ENCODE results near the gene MAD1L1. TPM values are rescaled to one million over a fixed set of nuclear protein-coding genes. Genes with fewer than 3 reads are reported as not detected.

Gene MAD1L1
- total RNA-seq, 4 donors from 2014 or later, result 21.0 to 49.7 (median 29.8) TPM

DNA sequence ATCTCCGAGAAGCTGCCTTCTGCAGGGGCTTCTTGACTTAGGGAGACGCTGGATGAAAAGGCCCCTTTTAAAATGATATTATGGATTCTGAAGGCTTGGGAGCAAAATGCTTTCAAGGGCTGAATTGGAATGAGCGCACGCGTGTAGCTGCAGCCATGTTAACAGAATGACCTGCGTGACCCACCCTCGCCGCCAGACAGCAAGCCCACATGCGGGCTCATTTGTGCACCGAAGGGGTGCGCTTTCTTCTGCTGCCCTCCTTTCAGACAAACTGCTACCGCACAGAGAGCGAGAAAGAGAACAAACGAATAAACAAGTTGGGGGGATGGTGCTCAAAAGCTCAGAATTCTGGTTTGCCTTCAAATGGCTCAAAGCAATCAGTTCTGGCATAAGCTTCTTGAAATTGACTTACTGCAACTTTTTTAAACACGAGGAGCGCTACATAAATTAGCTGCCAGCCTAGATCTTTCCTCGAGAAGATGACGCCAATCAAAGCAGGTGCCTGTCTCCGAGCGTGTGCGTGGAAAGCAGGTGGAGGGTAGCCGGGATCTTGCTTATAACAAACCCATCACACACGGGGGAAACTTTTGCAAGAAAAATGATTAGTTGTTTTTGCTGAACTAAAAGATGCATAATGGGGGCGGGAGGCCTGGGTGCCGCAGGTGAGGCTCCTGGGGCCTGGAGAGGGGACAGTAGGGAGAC lies 268.4 kb downstream of the MAD1L1 start:
- TF ChIP-seq, protein P1, sequence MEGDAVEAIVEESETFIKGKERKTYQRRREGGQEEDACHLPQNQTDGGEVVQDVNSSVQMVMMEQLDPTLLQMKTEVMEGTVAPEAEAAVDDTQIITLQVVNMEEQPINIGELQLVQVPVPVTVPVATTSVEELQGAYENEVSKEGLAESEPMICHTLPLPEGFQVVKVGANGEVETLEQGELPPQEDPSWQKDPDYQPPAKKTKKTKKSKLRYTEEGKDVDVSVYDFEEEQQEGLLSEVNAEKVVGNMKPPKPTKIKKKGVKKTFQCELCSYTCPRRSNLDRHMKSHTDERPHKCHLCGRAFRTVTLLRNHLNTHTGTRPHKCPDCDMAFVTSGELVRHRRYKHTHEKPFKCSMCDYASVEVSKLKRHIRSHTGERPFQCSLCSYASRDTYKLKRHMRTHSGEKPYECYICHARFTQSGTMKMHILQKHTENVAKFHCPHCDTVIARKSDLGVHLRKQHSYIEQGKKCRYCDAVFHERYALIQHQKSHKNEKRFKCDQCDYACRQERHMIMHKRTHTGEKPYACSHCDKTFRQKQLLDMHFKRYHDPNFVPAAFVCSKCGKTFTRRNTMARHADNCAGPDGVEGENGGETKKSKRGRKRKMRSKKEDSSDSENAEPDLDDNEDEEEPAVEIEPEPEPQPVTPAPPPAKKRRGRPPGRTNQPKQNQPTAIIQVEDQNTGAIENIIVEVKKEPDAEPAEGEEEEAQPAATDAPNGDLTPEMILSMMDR (IDR thresholded peaks at IDR 0.05; ENCODE audit: low read depth), result no peak

DNA sequence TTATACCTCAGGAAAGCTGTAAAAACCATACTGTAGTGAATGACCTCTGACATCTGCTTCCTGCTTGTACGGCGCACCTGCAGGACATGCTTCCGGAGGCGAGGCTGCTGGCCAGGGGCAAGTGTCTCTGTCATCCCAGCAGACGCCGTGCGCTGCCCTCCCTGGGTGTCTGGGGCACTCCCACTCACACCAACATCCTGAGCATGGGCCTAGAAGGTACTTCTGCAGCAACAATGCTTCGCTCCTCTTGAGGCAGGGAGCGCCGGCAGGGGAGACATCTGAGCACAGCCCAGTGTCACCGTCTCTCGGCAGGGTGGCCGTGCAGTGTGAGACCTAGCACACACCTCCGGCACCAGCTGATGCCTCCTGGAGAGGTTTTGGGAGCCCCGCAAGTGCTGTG lies 269.2 kb downstream of the MAD1L1 start:
- TF ChIP-seq, protein P1 (IDR thresholded peaks at IDR 0.05; ENCODE audit: low read depth), result no peak

DNA sequence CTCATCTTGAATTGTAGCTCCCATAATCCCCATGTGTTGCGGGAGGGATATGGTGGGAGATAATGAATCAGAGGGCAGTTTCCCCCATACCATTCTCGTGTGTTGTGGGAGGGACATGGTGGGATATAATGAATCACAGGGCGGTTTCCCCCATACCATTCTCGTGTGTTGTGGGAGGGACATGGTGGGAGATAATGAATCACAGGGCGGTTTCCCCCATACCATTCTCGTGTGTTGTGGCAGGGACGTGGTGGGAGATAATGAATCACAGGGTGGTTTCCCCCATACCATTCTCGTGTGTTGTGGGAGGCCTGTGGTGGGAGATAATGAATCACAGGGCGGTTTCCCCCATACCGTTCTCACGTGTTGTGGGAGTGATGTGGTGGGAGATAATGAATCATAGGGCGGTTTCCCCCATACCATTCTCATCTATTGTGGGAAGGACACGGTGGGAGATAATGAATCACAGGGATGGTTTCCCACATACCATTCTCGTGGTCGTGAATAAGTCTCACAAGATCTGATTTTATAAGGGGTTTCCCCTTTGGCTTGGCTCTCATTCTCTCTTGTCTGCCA lies 271.0 kb downstream of the MAD1L1 start:
- TF ChIP-seq, protein P1 (IDR thresholded peaks at IDR 0.05; ENCODE audit: low read depth), result no peak

DNA sequence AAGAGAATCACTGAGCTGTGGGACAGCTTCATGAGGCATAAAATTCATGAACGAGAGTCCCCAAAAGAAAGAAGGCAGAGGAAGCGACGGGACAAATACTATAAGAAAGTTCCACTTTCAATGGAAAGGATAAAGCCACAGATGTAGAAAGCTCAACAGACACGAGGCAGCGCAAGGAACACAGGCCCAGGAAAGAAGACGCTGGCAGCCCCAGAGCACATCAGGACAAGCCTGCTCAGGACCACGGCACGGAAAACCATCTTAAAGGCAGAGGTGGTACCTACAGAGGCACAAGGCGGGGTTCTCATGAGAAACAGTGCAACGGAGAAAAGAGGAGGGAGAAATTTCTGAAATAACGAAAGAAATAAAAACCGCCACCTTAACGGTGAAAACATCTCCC lies 273.4 kb downstream of the MAD1L1 start:
- TF ChIP-seq, protein P1 (IDR thresholded peaks at IDR 0.05; ENCODE audit: low read depth), result no peak

DNA sequence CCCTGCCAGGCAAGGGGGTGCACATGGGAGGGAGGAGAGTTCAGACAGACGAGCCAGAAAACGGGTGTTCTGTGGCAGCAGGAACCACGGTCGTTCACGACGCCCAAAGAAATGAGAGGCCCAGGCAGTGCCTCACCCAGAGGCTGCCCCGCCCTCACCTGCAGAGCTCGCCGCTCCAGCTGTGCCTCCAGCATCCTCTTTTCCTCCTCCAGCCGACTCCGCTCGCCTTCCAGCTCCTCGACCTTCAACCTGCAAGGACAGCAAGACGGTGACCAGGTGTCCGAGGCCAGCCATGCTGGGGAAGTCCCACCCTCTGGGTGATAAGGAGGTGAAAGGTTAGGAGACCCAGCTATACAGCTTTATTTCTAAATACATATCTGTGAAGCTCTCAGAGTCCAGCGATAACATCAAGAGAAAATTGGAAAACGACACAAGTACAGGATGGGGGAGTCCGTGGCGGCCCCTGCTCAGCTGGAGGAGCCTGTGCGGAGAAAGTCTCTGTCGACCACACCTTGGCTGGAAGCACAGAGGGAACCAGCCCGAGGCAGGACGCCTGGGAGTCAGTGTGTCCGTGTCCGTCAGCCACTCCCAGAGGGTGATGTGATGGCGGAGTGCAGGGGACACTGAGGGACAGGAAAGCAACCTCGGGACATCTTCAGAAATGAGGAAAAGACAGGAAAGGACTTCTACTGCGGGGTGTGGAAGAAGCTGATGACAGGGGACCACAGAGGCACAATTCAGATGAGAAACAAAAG lies 275.1 kb downstream of the MAD1L1 start:
- TF ChIP-seq, protein P1 (IDR thresholded peaks at IDR 0.05; ENCODE audit: low read depth), result no peak

DNA sequence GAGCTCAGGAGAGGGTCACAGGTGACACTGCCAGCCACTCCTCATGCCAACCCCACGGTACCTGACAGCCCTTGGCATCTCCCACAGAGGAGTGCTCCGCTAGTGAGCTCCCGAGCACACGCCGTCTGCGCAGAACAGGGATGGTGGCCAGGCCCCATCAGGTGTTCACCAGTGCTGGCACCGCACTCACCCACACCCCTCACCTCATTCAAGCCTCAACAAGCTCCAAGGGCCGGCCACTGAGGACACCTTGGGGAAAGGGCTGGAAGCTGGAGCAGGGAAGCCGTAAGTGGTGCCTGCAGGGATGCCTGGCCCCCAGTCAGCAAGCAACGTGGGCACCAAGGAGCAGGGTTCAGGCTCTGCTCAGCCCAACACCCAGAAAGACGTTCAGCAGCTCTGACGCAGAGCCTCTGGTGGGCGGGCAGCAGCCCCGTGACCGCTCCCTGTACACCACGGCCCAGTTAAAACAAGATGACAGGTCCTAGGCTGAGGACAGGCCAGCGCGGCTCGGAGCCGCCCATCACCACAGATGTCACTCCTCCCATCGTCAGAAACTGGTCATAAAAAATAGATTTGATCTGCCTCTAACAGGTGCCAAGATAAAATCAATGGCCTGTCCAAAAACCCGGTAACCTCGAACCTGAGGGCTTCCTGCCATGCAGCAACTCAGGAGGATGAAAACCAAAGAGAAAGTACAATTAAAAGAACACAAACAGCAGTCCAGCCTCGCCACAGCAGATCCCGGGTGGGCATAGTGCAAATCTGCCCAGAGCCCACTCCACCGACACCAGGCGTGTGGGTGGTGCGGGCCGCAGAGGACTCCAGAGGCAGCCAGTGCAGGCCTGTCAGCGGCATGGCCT lies 275.9 kb downstream of the MAD1L1 start:
- TF ChIP-seq, protein P1 (IDR thresholded peaks at IDR 0.05; ENCODE audit: low read depth), result no peak
